Activated CD4-positive, alpha-beta T cell treated with anti-CD3 and anti-CD28 coated beads, Interleukin-2, amount 10 ng/mL, durations not matched to agents 7 days and 5 days (primary cell): ENCODE measurements around the gene PLEKHG4. TPM values are rescaled to one million over a fixed set of nuclear protein-coding genes. Genes with fewer than 3 reads are reported as not detected.
A peak's percentile ranks its signal among the peaks of the same experiment; 100 is the strongest.

Experiments
- CTCF ChIA-PET: fragments of 350-600 bp; sonication (Branson Sonifier 250); formaldehyde crosslinking; loops from one replicate; lab custom pipeline; 2021; ENCODE audit warnings: antibody characterized with exemption; lab: Charles Lee
- POLR2A ChIA-PET: fragments of 350-600 bp; sonication (Branson Sonifier 250); formaldehyde crosslinking; loops from one replicate; lab custom pipeline; 2021; ENCODE audit warnings: antibody characterized with exemption; lab: Charles Lee
- DNase-seq: peaks from one replicate; pipeline ENCODE4 v3.0.0-alpha.2; 2020
- H3K27ac Mint-ChIP-seq: one replicate; pipeline ENCODE4 v1.8.0; 2021; ENCODE audit warnings: mild to moderate bottlenecking, moderate library complexity, mixed read lengths
- H3K27me3 Mint-ChIP-seq: one replicate; pipeline ENCODE4 v1.8.0; 2021; ENCODE audit warnings: mixed read lengths
- H3K36me3 Mint-ChIP-seq: one replicate; pipeline ENCODE4 v1.8.0; 2021; ENCODE audit warnings: low read depth, mixed read lengths
- H3K4me1 Mint-ChIP-seq: one replicate; pipeline ENCODE4 v1.8.0; 2021; ENCODE audit warnings: mixed read lengths
- H3K4me3 Mint-ChIP-seq: one replicate; pipeline ENCODE4 v1.8.0; 2021; ENCODE audit warnings: mild to moderate bottlenecking, moderate library complexity, mixed read lengths
- H3K9me3 Mint-ChIP-seq: one replicate; pipeline ENCODE4 v1.8.0; 2021; ENCODE audit warnings: mixed read lengths
- total RNA-seq, 2 experiments: library from RNA; stranded (reverse); gene quantifications; one replicate each; pipeline ENCODE4 v1.2.3, GENCODE V29; 2021

Gene PLEKHG4
- total RNA-seq, 2 experiments from 2014 or later = 15.7 TPM

- Mint-ChIP-seq H3K36me3 (peaks cover 15% of the 10 kb centered on the region), H3K4me3 (peak overlapping the region; percentile 60), H3K9me3 (no peaks in the 10 kb centered on the region), H3K4me1 (peaks cover 17% of the 10 kb centered on the region), H3K27me3 (no peaks in the 10 kb centered on the region), H3K27ac (peak overlapping the region; percentile 73)
- DNase-seq = no peak
- ChIA-PET CTCF (interaction anchor here (0.6 to 2.0 kb wide), 7 partner anchors 10 to 114 kb away, joined by 3 to 8 read pairs (median 4); partner anchors contain the start of gene FHOD1), POLR2A (no interaction called here)
Observed at GRCh38 chr16:67277294-67277998, 1.9 kb upstream of the PLEKHG4 start.

- Mint-ChIP-seq H3K36me3 (peaks cover 15% of the 10 kb centered on the region), H3K27me3 (no peaks in the 10 kb centered on the region), H3K4me3 (peak overlapping the region; percentile 78), H3K4me1 (peaks cover 17% of the 10 kb centered on the region), H3K27ac (peak overlapping the region; percentile 89), H3K9me3 (no peaks in the 10 kb centered on the region)
- ChIA-PET CTCF (interaction anchor here (0.6 to 2.0 kb wide), 12 partner anchors 10 to 142 kb away, joined by 3 to 10 read pairs (median 3); partner anchors contain the start of gene FHOD1), POLR2A (no interaction called here)
- no peak for DNase-seq
Observed at GRCh38 chr16:67277999-67278772, 1.1 kb upstream of the PLEKHG4 start.

- Mint-ChIP-seq H3K36me3 (peaks cover 13% of the 10 kb centered on the region), H3K27me3 (no peaks in the 10 kb centered on the region), H3K4me3 (peak overlapping the region; percentile 78), H3K4me1 (peaks cover 17% of the 10 kb centered on the region), H3K9me3 (no peaks in the 10 kb centered on the region), H3K27ac (peak overlapping the region; percentile 89)
- DNase-seq = peak; percentile 60
- ChIA-PET POLR2A (no interaction called here), CTCF (interaction anchor here (0.6 to 2.0 kb wide), 12 partner anchors 9 to 142 kb away, joined by 3 to 10 read pairs (median 3); partner anchors contain the start of gene FHOD1)
Observed at GRCh38 chr16:67278773-67279295, 498 bp upstream of the PLEKHG4 start.

GRCh38 chr16:67280090-67281015 lies 1.0 kb downstream of the PLEKHG4 start:
- POLR2A ChIA-PET = no interaction called here
- DNase-seq = no peak
- no peaks in the 10 kb centered on the region for H3K9me3 Mint-ChIP-seq
- CTCF ChIA-PET = interaction anchor here (0.7 to 1.7 kb wide), 6 partner anchors 45 to 428 kb away, joined by 3 to 9 read pairs (median 3); partner anchors contain the start of genes ATP6V0D1, KCTD19, LRRC36 and ZDHHC1
- H3K36me3 Mint-ChIP-seq = peaks cover 10% of the 10 kb centered on the region
- peak overlapping the region; percentile 37 for H3K4me3 Mint-ChIP-seq
- peak overlapping the region; percentile 51 for H3K27ac Mint-ChIP-seq
- H3K4me1 Mint-ChIP-seq = peaks cover 15% of the 10 kb centered on the region
- no peaks in the 10 kb centered on the region for H3K27me3 Mint-ChIP-seq

- Mint-ChIP-seq H3K9me3 (no peaks in the 10 kb centered on the region), H3K27ac (no peak overlapping the region), H3K4me1 (peaks cover 14% of the 10 kb centered on the region), H3K4me3 (no peak overlapping the region), H3K36me3 (peaks cover 4% of the 10 kb centered on the region), H3K27me3 (no peaks in the 10 kb centered on the region)
- POLR2A ChIA-PET = no interaction called here
- DNase-seq = no peak
- CTCF ChIA-PET = interaction anchor here (0.6 to 1.8 kb wide), 6 partner anchors 11 to 265 kb away, joined by 3 to 7 read pairs (median 3); no protein-coding TSS in a partner anchor
Observed at GRCh38 chr16:67281536-67282446, 2.5 kb downstream of the PLEKHG4 start.

GRCh38 chr16:67282447-67282805 lies 3.1 kb downstream of the PLEKHG4 start:
- H3K27me3 Mint-ChIP-seq = no peaks in the 10 kb centered on the region
- ChIA-PET POLR2A (no interaction called here), CTCF (interaction anchor here (0.6 to 1.8 kb wide), 6 partner anchors 10 to 265 kb away, joined by 3 to 7 read pairs (median 3); no protein-coding TSS in a partner anchor)
- no peak for DNase-seq
- no peaks in the 10 kb centered on the region for H3K9me3 Mint-ChIP-seq
- H3K4me3 Mint-ChIP-seq = no peak overlapping the region
- peaks cover 10% of the 10 kb centered on the region for H3K4me1 Mint-ChIP-seq
- H3K36me3 Mint-ChIP-seq = peaks cover 2% of the 10 kb centered on the region
- H3K27ac Mint-ChIP-seq = no peak overlapping the region

- Mint-ChIP-seq H3K4me3 (no peak overlapping the region), H3K27ac (no peak overlapping the region), H3K27me3 (no peaks in the 10 kb centered on the region), H3K4me1 (peaks cover 6% of the 10 kb centered on the region), H3K9me3 (no peaks in the 10 kb centered on the region), H3K36me3 (no peaks in the 10 kb centered on the region)
- ChIA-PET CTCF (interaction anchor here (0.7 to 1.3 kb wide), 4 partner anchors 11 to 150 kb away, joined by 3 to 4 read pairs (median 3); partner anchors contain the start of gene FHOD1), POLR2A (no interaction called here)
- no peak for DNase-seq
Observed at GRCh38 chr16:67283039-67283825, 3.9 kb downstream of the PLEKHG4 start.

GRCh38 chr16:67283826-67284555 lies 4.7 kb downstream of the PLEKHG4 start:
- Mint-ChIP-seq H3K4me3 (no peak overlapping the region), H3K27ac (no peak overlapping the region), H3K27me3 (no peaks in the 10 kb centered on the region), H3K9me3 (no peaks in the 10 kb centered on the region), H3K4me1 (peaks cover 4% of the 10 kb centered on the region), H3K36me3 (no peaks in the 10 kb centered on the region)
- ChIA-PET POLR2A (no interaction called here), CTCF (interaction anchor here (0.7 to 2.1 kb wide), 5 partner anchors 10 to 150 kb away, joined by 3 to 7 read pairs (median 4); partner anchors contain the start of gene FHOD1)
- no peak for DNase-seq

GRCh38 chr16:67284699-67285646 lies 5.6 kb downstream of the PLEKHG4 start:
- Mint-ChIP-seq H3K27ac (no peak overlapping the region), H3K27me3 (no peaks in the 10 kb centered on the region), H3K36me3 (no peaks in the 10 kb centered on the region), H3K9me3 (no peaks in the 10 kb centered on the region), H3K4me1 (peaks cover 8% of the 10 kb centered on the region), H3K4me3 (no peak overlapping the region)
- ChIA-PET POLR2A (no interaction called here), CTCF (interaction anchor here (0.6 to 2.1 kb wide), 6 partner anchors 11 to 144 kb away, joined by 3 to 7 read pairs (median 4); no protein-coding TSS in a partner anchor)
- DNase-seq = no peak
